ENCODE results near the gene FRG2.
"Not testable (repeated sequence)": the region's sequence is repeated elsewhere in the genome, so short reads cannot be mapped to it uniquely, and the experiment has no call there.

FRG2 gene

GRCh38 chr4:190015538-190016368, 11.3 kb downstream of the FRG2 start:
- no peak for DNase-seq

- no peak for DNase-seq
These were observed 12.1 kb downstream of the FRG2 start for GRCh38 chr4:190014771-190015537.

- DNase-seq: not testable (repeated sequence)
These were observed 37.1 kb downstream of the FRG2 start for GRCh38 chr4:189989941-189990340.

GRCh38 chr4:189988877-189989431, 38.1 kb downstream of the FRG2 start:
- DNase-seq: no peak

- DNase-seq: not testable (repeated sequence)
These were observed 41.3 kb downstream of the FRG2 start for GRCh38 chr4:189985651-189986243.

GRCh38 chr4:189984661-189985060, 42.4 kb downstream of the FRG2 start:
- DNase-seq: not testable (repeated sequence)

GRCh38 chr4:189983916-189984526, 43.0 kb downstream of the FRG2 start:
- not testable (repeated sequence) for DNase-seq

GRCh38 chr4:189981970-189982369, 45.1 kb downstream of the FRG2 start:
- no peak for DNase-seq

- not testable (repeated sequence) for DNase-seq
These were observed 46.8 kb downstream of the FRG2 start for GRCh38 chr4:189980292-189980691.

- no peak for DNase-seq
These were observed 47.6 kb downstream of the FRG2 start for GRCh38 chr4:189979196-189980047.
